CD4-positive, alpha-beta memory T cell (primary cell): ENCODE data around the gene LDHAL6B. TPM values are rescaled to one million over a fixed set of nuclear protein-coding genes. Genes with fewer than 3 reads are reported as not detected.

Experiments used
- CTCF ChIA-PET: fragments of 350-600 bp; sonication (Branson Sonifier 250); formaldehyde crosslinking; loops from one replicate; lab custom pipeline; 2021; ENCODE audit warnings: inconsistent platforms; ENCODE audit not compliant: partially characterized antibody; lab: Charles Lee
- POLR2A ChIA-PET: fragments of 350-600 bp; sonication (Branson Sonifier 250); formaldehyde crosslinking; loops from one replicate; lab custom pipeline; 2021; ENCODE audit not compliant: partially characterized antibody; lab: Charles Lee
- DNase-seq, 5 donors: peaks; one replicate each; pipeline versions ENCODE4 v3.0.0 to v3.0.0-alpha.2; 2020 to 2022; ENCODE audit warnings: mixed read lengths in 1 of 5
- H3K27ac ChIP-seq: one replicate; pipeline ENCODE4 v1.7.0; 2013; ENCODE audit warnings: low read depth, low read length
- H3K27me3 ChIP-seq: 2 replicates; pipeline ENCODE4 v1.7.0; 2013; ENCODE audit warnings: mild to moderate bottlenecking, low read length, moderate library complexity; ENCODE audit not compliant: insufficient read depth
- H3K36me3 ChIP-seq: 2 replicates; pipeline ENCODE4 v1.7.0; 2013; ENCODE audit warnings: mild to moderate bottlenecking, low read length, moderate library complexity; ENCODE audit not compliant: insufficient read depth
- H3K4me1 ChIP-seq: 2 replicates; pipeline ENCODE4 v1.7.0; 2013; ENCODE audit warnings: mild to moderate bottlenecking, low read length, moderate library complexity; ENCODE audit not compliant: insufficient read depth
- H3K4me3 ChIP-seq, 2 donors: one replicate each; pipeline ENCODE4 v1.7.0; 2013; ENCODE audit warnings: low read length in 2 of 2, mild to moderate bottlenecking in 1 of 2
- H3K9me3 ChIP-seq, 2 donors: one replicate each; pipeline ENCODE4 v1.7.0; 2013; ENCODE audit warnings: low read length in 2 of 2, control low read depth in 1 of 2; ENCODE audit not compliant: control insufficient read depth in 1 of 2
- H3K27ac Mint-ChIP-seq, 7 donors: one replicate each; pipeline ENCODE4 v1.8.0; 2020 to 2021; ENCODE audit warnings: mixed read lengths in 7 of 7, mild to moderate bottlenecking in 6 of 7, inconsistent platforms in 3 of 7, moderate library complexity in 3 of 7
- H3K27me3 Mint-ChIP-seq, 2 donors: one replicate each; pipeline ENCODE4 v1.8.0; 2020 to 2021; ENCODE audit warnings: mixed read lengths in 2 of 2
- H3K36me3 Mint-ChIP-seq, 2 donors: one replicate each; pipeline ENCODE4 v1.8.0; 2020 to 2021; ENCODE audit warnings: mixed read lengths in 2 of 2, inconsistent platforms in 1 of 2, mild to moderate bottlenecking in 1 of 2
- H3K4me1 Mint-ChIP-seq, 4 donors: one replicate each; pipeline ENCODE4 v1.8.0; 2020 to 2021; ENCODE audit warnings: mixed read lengths in 4 of 4, mild to moderate bottlenecking in 1 of 4
- H3K4me3 Mint-ChIP-seq, 8 donors: one replicate each; pipeline ENCODE4 v1.8.0; 2020 to 2021; ENCODE audit warnings: mixed read lengths in 8 of 8, mild to moderate bottlenecking in 7 of 8, moderate library complexity in 6 of 8, inconsistent platforms in 3 of 8
- H3K9me3 Mint-ChIP-seq, 8 donors: one replicate each; pipeline ENCODE4 v1.8.0; 2020 to 2021; ENCODE audit warnings: mixed read lengths in 8 of 8, mild to moderate bottlenecking in 5 of 8, inconsistent platforms in 3 of 8, moderate library complexity in 1 of 8
- intact Hi-C: fragments of 100-400 bp; cut with micrococcal nuclease; formaldehyde crosslinking; loops from one replicate; pipeline ENCODE4 v1.15.1; 2023
- polyA plus RNA-seq, 2 donors: library from polyadenylated mRNA; unstranded; fragments of 300-500 nt; fragmentation: Illumina TruSeq; gene quantifications; one replicate each; pipeline ENCODE4 v1.2.3, GENCODE V29; 2021
- total RNA-seq, 2 experiments: library from RNA; stranded (reverse); gene quantifications; one replicate each; pipeline ENCODE4 v1.2.3, GENCODE V29; 2021

The LDHAL6B gene
- total and polyA plus RNA-seq, 4 experiments from 2014 or later, result not detected

- DNase-seq, result no peak
- Mint-ChIP-seq H3K27ac (no peak overlapping the region), H3K4me1 (no peaks in the 10 kb centered on the region), H3K4me3 (no peak overlapping the region), H3K36me3 (no peaks in the 10 kb centered on the region), H3K9me3 (peaks cover 0 to 4% (median 0%) of the 10 kb centered on the region in 8 donors), H3K27me3 (peaks cover 1 to 4% of the 10 kb centered on the region in 2 donors)
- no peaks in the 10 kb centered on the region for H3K9me3 ChIP-seq
- no peaks in the 10 kb centered on the region for H3K4me1 ChIP-seq
- ChIA-PET CTCF (no interaction called here), POLR2A (no interaction called here)
- no peak overlapping the region for H3K27ac ChIP-seq
- H3K27me3 ChIP-seq, result no peaks in the 10 kb centered on the region
- no peaks in the 10 kb centered on the region for H3K36me3 ChIP-seq
- intact Hi-C loops, result no loop called here
- no peak overlapping the region for H3K4me3 ChIP-seq
These were observed 34.2 kb upstream of the LDHAL6B start for GRCh38 chr15:59172289-59172901.

DNA sequence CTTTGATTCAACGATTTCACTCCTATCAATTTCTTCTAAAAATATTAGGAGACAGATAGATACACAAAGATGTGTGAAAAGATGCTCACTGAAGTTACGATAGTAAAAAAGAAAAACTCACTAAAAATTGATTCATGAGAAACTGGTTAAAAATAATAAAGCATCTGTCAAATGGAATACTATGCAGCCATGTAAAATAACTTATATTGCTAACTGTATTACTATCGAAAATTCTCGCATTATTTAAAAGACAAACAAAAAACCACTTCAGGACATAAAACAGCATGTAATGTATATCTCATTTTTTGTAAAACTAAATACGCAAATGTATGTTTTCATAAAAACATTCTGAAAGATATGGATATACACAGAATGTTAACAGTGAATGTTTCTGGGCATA, 33.4 kb upstream of the LDHAL6B start:
- Mint-ChIP-seq H3K36me3 (no peaks in the 10 kb centered on the region), H3K4me3 (no peak overlapping the region), H3K9me3 (peaks cover 0 to 4% (median 0%) of the 10 kb centered on the region in 8 donors), H3K27ac (no peak overlapping the region), H3K27me3 (peaks cover 1 to 10% of the 10 kb centered on the region in 2 donors), H3K4me1 (no peaks in the 10 kb centered on the region)
- no peak overlapping the region for H3K4me3 ChIP-seq
- no peak for DNase-seq
- intact Hi-C loops, result no loop called here
- H3K27ac ChIP-seq, result no peak overlapping the region
- no peaks in the 10 kb centered on the region for H3K27me3 ChIP-seq
- H3K4me1 ChIP-seq, result no peaks in the 10 kb centered on the region
- H3K9me3 ChIP-seq, result no peaks in the 10 kb centered on the region
- CTCF ChIA-PET, result no interaction called here
- POLR2A ChIA-PET, result no interaction called here
- H3K36me3 ChIP-seq, result no peaks in the 10 kb centered on the region

- H3K27ac Mint-ChIP-seq, result no peak overlapping the region
- no peaks in the 10 kb centered on the region for H3K36me3 Mint-ChIP-seq
- intact Hi-C loops, result loop anchor here (2.0 kb wide), 1 partner anchor 319 kb away; no protein-coding TSS in a partner anchor
- POLR2A ChIA-PET, result no interaction called here
- DNase-seq, result no peak
- Histone ChIP-seq H3K27me3 (no peaks in the 10 kb centered on the region), H3K4me1 (no peaks in the 10 kb centered on the region), H3K27ac (no peak overlapping the region), H3K9me3 (no peaks in the 10 kb centered on the region), H3K4me3 (no peak overlapping the region), H3K36me3 (no peaks in the 10 kb centered on the region)
- peaks cover 1 to 13% of the 10 kb centered on the region in 2 donors for H3K27me3 Mint-ChIP-seq
- CTCF ChIA-PET, result interaction anchor here (1.0 to 1.8 kb wide), 4 partner anchors 30 to 356 kb away, joined by 3 to 4 read pairs (median 4); no protein-coding TSS in a partner anchor
- peaks cover 0 to 4% (median 0%) of the 10 kb centered on the region in 8 donors for H3K9me3 Mint-ChIP-seq
- H3K4me3 Mint-ChIP-seq, result no peak overlapping the region
- H3K4me1 Mint-ChIP-seq, result no peaks in the 10 kb centered on the region
These were observed 32.4 kb upstream of the LDHAL6B start for GRCh38 chr15:59174151-59174834.

DNA sequence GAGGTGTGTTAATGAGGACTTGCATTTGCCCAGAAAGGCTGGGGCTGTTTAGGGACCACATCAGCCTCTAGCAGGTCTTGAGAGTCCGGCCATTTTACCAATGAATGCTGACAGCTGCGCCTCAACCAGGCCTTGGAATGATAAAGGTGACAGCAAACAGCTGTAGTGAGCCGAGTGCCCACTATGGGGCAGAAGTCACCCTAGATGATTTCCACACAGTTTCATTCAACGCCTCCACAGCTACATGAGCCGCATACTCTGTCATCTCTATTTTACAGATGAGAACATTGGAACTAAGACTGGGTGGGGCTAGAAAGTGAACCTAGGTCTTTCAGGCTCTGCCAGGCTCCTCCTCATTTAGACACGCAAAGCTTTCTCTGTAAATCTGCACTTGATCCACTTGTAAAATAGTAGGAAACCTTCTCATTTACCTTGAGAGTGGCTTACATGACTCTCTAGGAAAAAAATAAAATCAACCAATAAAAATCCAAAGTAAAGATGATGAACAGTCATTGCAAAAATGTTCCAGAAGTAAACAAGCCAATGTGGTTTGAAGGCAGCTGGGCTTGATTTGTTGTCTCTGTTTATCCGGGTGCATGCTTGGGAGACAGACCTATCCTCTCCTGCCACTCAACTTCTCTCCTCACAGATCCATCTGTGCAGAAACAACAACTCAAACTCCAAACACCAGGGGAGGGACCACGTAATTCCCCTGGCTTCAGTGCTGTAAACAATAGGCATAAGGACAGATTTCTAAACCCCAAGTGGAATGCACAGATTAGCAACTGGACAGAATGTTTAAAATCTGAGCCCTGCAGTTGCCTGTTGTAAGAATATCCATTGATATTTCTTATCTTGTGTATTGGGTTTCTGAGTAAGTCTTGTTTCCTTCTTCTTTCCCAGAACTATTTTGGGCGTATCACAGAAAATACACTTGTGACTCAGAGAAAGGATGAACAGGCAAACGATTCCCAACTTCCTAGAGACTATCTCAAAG, 31.5 kb upstream of the LDHAL6B start:
- H3K36me3 ChIP-seq, result no peaks in the 10 kb centered on the region
- POLR2A ChIA-PET, result no interaction called here
- Mint-ChIP-seq H3K4me3 (no peak overlapping the region), H3K36me3 (no peaks in the 10 kb centered on the region), H3K4me1 (no peaks in the 10 kb centered on the region), H3K27ac (no peak overlapping the region), H3K27me3 (peaks cover 1 to 13% of the 10 kb centered on the region in 2 donors), H3K9me3 (peaks cover 0 to 4% (median 0%) of the 10 kb centered on the region in 8 donors)
- intact Hi-C loops, result loop anchor here (2.0 kb wide), 1 partner anchor 318 kb away; no protein-coding TSS in a partner anchor
- no peak overlapping the region for H3K27ac ChIP-seq
- H3K4me1 ChIP-seq, result no peaks in the 10 kb centered on the region
- H3K27me3 ChIP-seq, result no peaks in the 10 kb centered on the region
- no peak overlapping the region for H3K4me3 ChIP-seq
- H3K9me3 ChIP-seq, result no peaks in the 10 kb centered on the region
- DNase-seq, result peak in 4 of 5 donors; percentile 3 to 22 (median 13)
- CTCF ChIA-PET, result interaction anchor here (1.0 to 1.8 kb wide), 4 partner anchors 31 to 355 kb away, joined by 3 to 4 read pairs (median 4); no protein-coding TSS in a partner anchor

DNA sequence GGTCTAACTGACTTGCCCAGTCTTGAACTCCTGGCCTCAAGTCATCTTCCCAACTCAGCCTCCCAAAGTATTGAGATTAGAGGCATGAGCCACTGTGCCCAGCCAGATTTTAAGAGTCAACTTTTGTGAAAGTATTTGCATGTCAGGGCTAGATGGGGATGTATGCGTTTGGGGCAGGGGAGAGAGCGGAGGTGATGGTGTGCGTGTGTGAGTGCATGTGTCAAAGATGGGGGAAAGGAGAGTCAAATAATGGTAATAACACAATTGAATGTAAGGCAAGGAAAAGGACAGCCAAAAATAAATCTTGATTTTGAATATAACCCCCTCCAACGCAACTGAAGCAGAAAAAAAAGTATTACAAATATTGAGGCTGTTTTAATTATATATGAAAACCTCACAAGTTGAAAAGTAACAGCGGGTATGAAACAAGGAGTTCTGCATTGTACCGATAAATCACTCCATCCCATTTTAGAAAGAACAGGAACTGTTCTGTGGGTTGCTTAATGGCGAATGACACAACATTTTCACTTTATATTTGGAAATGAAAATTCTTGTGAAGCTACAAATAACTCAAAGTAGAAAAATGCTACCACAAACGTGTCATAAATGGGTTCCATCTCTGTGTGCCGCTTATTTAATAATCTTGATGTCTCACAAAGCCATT, 29.9 kb upstream of the LDHAL6B start:
- Histone ChIP-seq H3K27ac (no peak overlapping the region), H3K9me3 (no peaks in the 10 kb centered on the region), H3K4me3 (no peak overlapping the region), H3K27me3 (no peaks in the 10 kb centered on the region), H3K36me3 (no peaks in the 10 kb centered on the region), H3K4me1 (no peaks in the 10 kb centered on the region)
- DNase-seq, result no peak
- H3K27ac Mint-ChIP-seq, result no peak overlapping the region
- peaks cover 1 to 13% of the 10 kb centered on the region in 2 donors for H3K27me3 Mint-ChIP-seq
- no peak overlapping the region for H3K4me3 Mint-ChIP-seq
- POLR2A ChIA-PET, result no interaction called here
- no peaks in the 10 kb centered on the region for H3K36me3 Mint-ChIP-seq
- CTCF ChIA-PET, result no interaction called here
- peaks cover 0 to 14% (median 5%) of the 10 kb centered on the region in 8 donors for H3K9me3 Mint-ChIP-seq
- no peaks in the 10 kb centered on the region for H3K4me1 Mint-ChIP-seq
- intact Hi-C loops, result no loop called here

GRCh38 chr15:59177317-59177660, 29.4 kb upstream of the LDHAL6B start:
- H3K4me1 ChIP-seq, result no peaks in the 10 kb centered on the region
- POLR2A ChIA-PET, result no interaction called here
- no peaks in the 10 kb centered on the region for H3K4me1 Mint-ChIP-seq
- no peak overlapping the region for H3K4me3 ChIP-seq
- H3K9me3 ChIP-seq, result no peaks in the 10 kb centered on the region
- H3K36me3 Mint-ChIP-seq, result no peaks in the 10 kb centered on the region
- H3K4me3 Mint-ChIP-seq, result no peak overlapping the region
- peaks cover 0 to 15% (median 6%) of the 10 kb centered on the region in 8 donors for H3K9me3 Mint-ChIP-seq
- no peak overlapping the region for H3K27ac Mint-ChIP-seq
- no peak overlapping the region for H3K27ac ChIP-seq
- intact Hi-C loops, result no loop called here
- H3K27me3 ChIP-seq, result no peaks in the 10 kb centered on the region
- DNase-seq, result no peak
- CTCF ChIA-PET, result no interaction called here
- peaks cover 1 to 13% of the 10 kb centered on the region in 2 donors for H3K27me3 Mint-ChIP-seq
- H3K36me3 ChIP-seq, result no peaks in the 10 kb centered on the region
